ENCODE measurements around the gene FAM25G.

- TF ChIP-seq, protein P1, sequence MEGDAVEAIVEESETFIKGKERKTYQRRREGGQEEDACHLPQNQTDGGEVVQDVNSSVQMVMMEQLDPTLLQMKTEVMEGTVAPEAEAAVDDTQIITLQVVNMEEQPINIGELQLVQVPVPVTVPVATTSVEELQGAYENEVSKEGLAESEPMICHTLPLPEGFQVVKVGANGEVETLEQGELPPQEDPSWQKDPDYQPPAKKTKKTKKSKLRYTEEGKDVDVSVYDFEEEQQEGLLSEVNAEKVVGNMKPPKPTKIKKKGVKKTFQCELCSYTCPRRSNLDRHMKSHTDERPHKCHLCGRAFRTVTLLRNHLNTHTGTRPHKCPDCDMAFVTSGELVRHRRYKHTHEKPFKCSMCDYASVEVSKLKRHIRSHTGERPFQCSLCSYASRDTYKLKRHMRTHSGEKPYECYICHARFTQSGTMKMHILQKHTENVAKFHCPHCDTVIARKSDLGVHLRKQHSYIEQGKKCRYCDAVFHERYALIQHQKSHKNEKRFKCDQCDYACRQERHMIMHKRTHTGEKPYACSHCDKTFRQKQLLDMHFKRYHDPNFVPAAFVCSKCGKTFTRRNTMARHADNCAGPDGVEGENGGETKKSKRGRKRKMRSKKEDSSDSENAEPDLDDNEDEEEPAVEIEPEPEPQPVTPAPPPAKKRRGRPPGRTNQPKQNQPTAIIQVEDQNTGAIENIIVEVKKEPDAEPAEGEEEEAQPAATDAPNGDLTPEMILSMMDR (IDR thresholded peaks at IDR 0.05; ENCODE audit: low read length) = 0 out of 2 replicates have a peak, but pooled peaks have one; percentile 5
- no peak for TF ChIP-seq EZH2 (optimal IDR thresholded peaks at IDR 0.05; ENCODE audit: low read depth, low read length)
Measured at GRCh38 chr10:47438857-47439474, 52.5 kb downstream of the FAM25G start.
